Measurements from ENCODE around the gene RIMBP2.

The RIMBP2 gene

GRCh38 chr12:130474599-130475269 is 241.4 kb downstream of the RIMBP2 start:
- TF ChIP-seq CTCF (IDR thresholded peaks at IDR 0.05; ENCODE audit: insufficient read depth, low read depth, low read length, missing control alignments): no peak
- DNase-seq (ENCODE audit: low read depth): no peak
- H3K4me3 ChIP-seq (ENCODE audit: low read depth, low read length): no peak overlapping the region

GRCh38 chr12:130473266-130473665 is 242.8 kb downstream of the RIMBP2 start:
- TF ChIP-seq CTCF (IDR thresholded peaks at IDR 0.05; ENCODE audit: insufficient read depth, low read depth, low read length, missing control alignments): no peak
- no peak for DNase-seq (ENCODE audit: low read depth)
- H3K4me3 ChIP-seq (ENCODE audit: low read depth, low read length): no peak overlapping the region

- no peak for TF ChIP-seq CTCF (IDR thresholded peaks at IDR 0.05; ENCODE audit: insufficient read depth, low read depth, low read length, missing control alignments)
- DNase-seq (ENCODE audit: low read depth): no peak
- no peak overlapping the region for H3K4me3 ChIP-seq (ENCODE audit: low read depth, low read length)
These were observed 245.1 kb downstream of the RIMBP2 start for GRCh38 chr12:130470969-130471368.

GRCh38 chr12:130469552-130469951 is 246.5 kb downstream of the RIMBP2 start:
- H3K4me3 ChIP-seq (ENCODE audit: low read depth, low read length): no peak overlapping the region
- no peak for DNase-seq (ENCODE audit: low read depth)
- TF ChIP-seq CTCF (IDR thresholded peaks at IDR 0.05; ENCODE audit: insufficient read depth, low read depth, low read length, missing control alignments): no peak

- no peak for TF ChIP-seq CTCF (IDR thresholded peaks at IDR 0.05; ENCODE audit: insufficient read depth, low read depth, low read length, missing control alignments)
- no peak overlapping the region for H3K4me3 ChIP-seq (ENCODE audit: low read depth, low read length)
- no peak for DNase-seq (ENCODE audit: low read depth)
These were observed 247.3 kb downstream of the RIMBP2 start for GRCh38 chr12:130468700-130469245.

- TF ChIP-seq CTCF (IDR thresholded peaks at IDR 0.05; ENCODE audit: insufficient read depth, low read depth, low read length, missing control alignments): no peak
- no peak for DNase-seq (ENCODE audit: low read depth)
These were observed 247.9 kb downstream of the RIMBP2 start for GRCh38 chr12:130468186-130468585.

GRCh38 chr12:130465626-130466025 is 250.5 kb downstream of the RIMBP2 start:
- no peak for DNase-seq (ENCODE audit: low read depth)
- no peak overlapping the region for H3K4me3 ChIP-seq (ENCODE audit: low read depth, low read length)
- TF ChIP-seq CTCF (IDR thresholded peaks at IDR 0.05; ENCODE audit: insufficient read depth, low read depth, low read length, missing control alignments): no peak

More at GRCh38 chr12:130468186-130468585, 247.9 kb downstream of the RIMBP2 start:
- H3K4me3 ChIP-seq (ENCODE audit: low read depth, low read length): no peak overlapping the region

Data from GM12865 (cell line).